Retinal pigment epithelial cell (primary cell): ENCODE measurements around the gene C10orf67.
"Not testable (repeated sequence)": the region's sequence is repeated elsewhere in the genome, so short reads cannot be mapped to it uniquely, and the experiment has no call there.

Experiments used
- DNase-seq: peaks from one replicate; pipeline ENCODE4 v3.0.0-alpha.2; 2010; ENCODE audit warnings: low read depth
- H3K4me3 ChIP-seq: 2 replicates; pipeline ENCODE4 v1.5.1; 2011; ENCODE audit warnings: mild to moderate bottlenecking, low read length, control low read depth, moderate library complexity
- TF ChIP-seq, protein P1 (sequence below): conservative IDR thresholded peaks from 2 replicates; pipeline ENCODE4 v1.5.1; 2011; ENCODE audit warnings: low read depth, low read length, control low read depth, inconsistent platforms

Gene C10orf67

DNA sequence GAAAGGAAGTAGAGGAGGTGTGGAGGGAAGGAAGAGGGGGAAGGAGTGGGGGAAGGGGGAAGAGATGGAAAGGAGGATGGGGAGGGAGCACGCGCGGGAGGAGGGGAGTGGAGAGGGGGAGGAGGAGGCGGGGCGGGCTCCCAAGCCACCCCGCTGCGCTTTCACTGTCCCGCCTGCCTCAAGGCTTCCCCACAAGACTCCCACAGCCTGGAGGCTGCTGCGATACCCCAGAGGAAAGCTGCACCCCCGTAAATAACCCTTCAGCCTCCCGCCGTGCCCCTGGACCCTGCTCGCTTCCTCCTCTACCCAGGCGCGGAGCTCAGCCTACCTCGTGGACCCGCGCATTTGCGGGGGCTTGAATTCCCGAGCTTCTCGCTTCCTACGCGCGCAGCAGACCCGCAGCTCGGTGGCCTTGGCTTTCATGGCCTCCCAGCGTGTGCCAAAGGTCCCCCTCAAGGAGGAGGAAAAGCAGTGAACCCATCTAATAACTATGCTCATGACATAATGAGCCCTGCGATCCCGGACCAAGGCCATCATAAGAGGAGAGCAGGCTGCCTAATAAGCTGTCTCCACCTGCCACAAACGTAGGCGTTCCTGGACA, at the start of gene C10orf67:
Gene C10orf67 (minus strand): TSS at position 557 of the 601 bp plus-strand sequence. CDS start 23 bp downstream, at position 534.
- TF ChIP-seq, protein P1, sequence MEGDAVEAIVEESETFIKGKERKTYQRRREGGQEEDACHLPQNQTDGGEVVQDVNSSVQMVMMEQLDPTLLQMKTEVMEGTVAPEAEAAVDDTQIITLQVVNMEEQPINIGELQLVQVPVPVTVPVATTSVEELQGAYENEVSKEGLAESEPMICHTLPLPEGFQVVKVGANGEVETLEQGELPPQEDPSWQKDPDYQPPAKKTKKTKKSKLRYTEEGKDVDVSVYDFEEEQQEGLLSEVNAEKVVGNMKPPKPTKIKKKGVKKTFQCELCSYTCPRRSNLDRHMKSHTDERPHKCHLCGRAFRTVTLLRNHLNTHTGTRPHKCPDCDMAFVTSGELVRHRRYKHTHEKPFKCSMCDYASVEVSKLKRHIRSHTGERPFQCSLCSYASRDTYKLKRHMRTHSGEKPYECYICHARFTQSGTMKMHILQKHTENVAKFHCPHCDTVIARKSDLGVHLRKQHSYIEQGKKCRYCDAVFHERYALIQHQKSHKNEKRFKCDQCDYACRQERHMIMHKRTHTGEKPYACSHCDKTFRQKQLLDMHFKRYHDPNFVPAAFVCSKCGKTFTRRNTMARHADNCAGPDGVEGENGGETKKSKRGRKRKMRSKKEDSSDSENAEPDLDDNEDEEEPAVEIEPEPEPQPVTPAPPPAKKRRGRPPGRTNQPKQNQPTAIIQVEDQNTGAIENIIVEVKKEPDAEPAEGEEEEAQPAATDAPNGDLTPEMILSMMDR: no peak
- peak within 1 kb of the TSS; percentile 69 for H3K4me3 ChIP-seq
- DNase-seq: peak; percentile 79

DNA sequence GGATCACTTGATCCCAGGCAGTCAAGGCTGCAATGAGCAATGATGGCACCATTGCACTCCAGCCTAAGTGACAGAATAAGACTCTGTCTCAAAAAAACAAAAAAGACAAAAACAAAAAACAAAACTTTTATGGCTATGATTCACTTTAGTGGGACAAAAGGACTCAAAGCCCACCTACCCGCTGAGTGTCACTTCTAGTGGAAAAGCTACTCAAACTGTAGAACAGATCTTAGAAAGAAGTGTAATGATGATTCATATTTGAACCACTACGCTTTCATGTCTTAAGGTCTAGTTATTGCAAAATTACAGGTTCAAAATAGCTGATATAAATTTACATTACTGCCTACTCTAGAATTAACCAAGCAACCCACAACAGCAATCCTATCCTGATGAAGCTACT, 47.2 kb upstream of the C10orf67 start:
- no peak for DNase-seq
- TF ChIP-seq, protein P1: no peak
- no peak overlapping the region for H3K4me3 ChIP-seq

DNA sequence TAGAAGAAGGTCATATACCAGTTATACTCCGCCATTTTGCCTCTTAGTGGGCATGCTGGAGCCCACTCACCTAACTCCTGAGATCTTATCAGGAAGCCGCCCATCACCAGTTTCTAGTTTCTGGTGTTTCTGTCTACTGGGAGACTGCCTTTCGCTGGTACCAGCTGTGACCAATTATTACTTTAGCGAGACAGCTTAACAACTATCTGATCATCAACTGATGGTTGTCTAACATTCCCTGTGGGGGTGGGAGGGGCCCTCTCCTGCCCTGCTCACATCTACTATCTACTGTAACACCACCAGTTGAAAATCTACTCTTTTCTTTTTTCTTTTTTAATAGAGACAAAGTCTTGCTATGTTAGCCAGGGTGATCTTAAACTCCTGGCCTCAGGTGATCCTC, 46.2 kb upstream of the C10orf67 start:
- no peak overlapping the region for H3K4me3 ChIP-seq
- TF ChIP-seq, protein P1: no peak
- no peak for DNase-seq

DNA sequence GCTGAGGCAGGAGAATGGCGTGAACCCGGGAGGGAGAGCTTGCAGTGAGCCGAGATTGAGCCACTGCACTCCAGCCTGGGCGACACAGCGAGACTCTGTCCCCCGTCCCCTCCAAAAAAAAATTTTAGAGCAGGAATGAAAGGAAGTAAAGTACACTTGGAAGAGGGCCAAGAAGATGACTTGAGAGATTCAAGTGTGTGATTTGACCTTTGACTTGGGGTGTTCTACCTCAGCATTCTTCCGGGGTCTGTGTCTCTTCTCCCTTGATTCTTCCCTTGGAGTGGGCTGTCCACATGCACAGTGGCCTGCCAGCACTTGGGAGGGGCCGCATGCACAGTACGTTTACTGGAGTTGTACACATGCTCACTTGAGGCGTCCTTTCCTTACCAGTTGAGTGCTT, 45.8 kb upstream of the C10orf67 start:
- not testable (repeated sequence) for H3K4me3 ChIP-seq, DNase-seq

DNA sequence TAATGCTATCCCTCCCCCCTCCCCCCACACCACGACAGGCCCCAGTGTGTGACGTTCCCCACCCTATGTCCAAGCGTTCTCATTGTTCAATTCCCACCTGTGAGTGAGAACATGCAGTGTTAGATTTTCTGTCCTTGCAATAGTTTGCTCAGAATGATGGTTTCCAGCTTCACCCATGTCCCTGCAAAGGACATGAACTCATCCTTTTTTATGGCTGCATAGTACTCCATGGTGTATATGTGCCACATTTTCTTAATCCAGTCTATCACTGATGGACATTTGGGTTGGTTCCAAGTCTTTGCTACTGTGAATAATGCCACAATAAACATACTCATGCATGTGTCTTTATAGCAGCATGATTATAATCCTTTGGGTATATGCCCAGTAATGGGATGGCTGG, 42.9 kb upstream of the C10orf67 start:
- not testable (repeated sequence) for H3K4me3 ChIP-seq, DNase-seq

DNA sequence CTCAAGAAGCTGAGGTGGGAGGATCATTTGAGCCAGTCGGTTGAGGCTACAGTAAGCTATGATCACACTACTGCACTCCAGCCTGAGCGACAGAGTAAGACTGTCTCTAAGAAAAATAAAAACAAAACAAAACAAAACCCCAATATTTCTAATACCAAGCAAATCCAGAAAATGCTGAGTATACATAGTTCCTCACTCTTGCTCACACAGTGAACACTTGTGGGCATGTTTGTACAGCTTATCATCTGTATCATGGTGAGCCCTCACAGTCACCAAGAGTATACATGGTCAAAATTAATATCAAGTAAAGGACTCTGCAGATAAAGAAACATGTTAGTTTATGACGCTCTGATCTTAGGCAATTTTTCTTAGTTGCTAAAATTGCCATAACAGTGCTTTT, 41.5 kb upstream of the C10orf67 start:
- DNase-seq: no peak
- TF ChIP-seq, protein P1: no peak

DNA sequence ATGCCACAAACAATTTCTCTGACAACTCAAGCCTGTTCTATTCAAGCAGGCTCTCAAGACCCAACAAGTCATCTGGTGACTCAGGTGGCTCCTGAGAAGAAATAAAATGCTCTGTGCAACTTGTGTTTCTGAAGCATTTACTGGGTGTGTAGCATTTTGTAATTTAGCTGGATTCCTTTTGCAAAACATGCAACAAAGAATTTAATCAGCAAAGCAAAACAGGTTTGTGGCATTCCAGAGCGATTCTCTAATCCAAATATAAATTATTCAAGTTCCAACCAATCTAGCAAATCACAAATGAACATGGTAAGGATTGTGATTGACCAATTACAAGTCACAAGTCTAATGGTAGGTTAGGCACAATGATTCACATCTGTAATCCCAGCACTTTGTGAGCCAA, 39.8 kb upstream of the C10orf67 start:
- H3K4me3 ChIP-seq: no peak overlapping the region
- DNase-seq: peak; percentile 70
- TF ChIP-seq, protein P1: no peak

More for the DNA sequence above, 41.5 kb upstream of the C10orf67 start:
- H3K4me3 ChIP-seq: no peak overlapping the region

DNA sequence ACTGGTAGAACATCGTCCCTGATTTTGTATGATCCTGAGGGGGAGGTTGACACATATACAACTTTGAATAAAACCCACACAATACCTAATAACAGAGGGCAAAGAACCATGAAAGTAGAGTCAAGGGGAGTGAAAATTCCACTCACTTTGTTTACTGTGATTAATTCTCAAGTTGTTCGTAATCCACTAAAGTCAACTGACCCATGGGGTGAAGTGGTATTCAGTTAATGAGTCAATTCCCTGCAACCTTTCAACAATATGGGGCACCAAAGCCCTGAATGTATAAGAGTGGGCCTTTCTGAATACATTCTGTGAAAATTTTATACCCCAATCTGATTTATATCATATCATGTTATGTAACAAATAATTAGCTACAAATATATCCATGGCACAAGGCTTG, 39.0 kb upstream of the C10orf67 start:
- TF ChIP-seq, protein P1: no peak

More for the DNA sequence above, 39.0 kb upstream of the C10orf67 start:
- DNase-seq: no peak
- H3K4me3 ChIP-seq: no peak overlapping the region
